Activated naive CD4-positive, alpha-beta T cell treated with Interleukin-2 at 50 U/mL for 16 hours (primary cell): ENCODE data around the gene WDR59.
"Not testable (repeated sequence)": the region's sequence is repeated elsewhere in the genome, so short reads cannot be mapped to it uniquely, and the experiment has no call there.

Experiments used
- DNase-seq: peaks from one replicate; pipeline ENCODE4 v3.0.0-alpha.2; 2020

WDR59 gene

DNA sequence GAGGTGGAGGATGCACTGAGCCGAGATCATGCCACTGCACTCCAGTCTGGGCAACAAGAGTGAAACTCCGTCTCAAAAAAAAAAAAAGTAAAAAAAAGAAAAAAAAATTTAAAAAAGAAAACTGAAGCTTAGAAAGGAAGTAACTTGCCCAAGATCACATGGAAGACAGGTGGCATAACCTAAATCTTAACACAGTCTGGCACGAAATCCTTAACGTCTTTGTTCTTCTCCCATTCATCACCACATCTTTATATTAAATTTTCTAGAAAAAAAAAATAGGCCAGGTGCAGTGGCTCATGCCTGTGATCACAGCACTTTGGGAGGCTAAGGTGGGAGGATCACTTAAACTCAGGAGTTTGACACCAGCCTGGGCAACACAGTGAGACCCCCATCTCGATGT lies 9.3 kb downstream of the WDR59 start:
- DNase-seq: no peak

GRCh38 chr16:74973304-74973703 lies 11.6 kb downstream of the WDR59 start:
- no peak for DNase-seq

GRCh38 chr16:74954763-74955162 lies 30.2 kb downstream of the WDR59 start:
- DNase-seq: no peak

GRCh38 chr16:74951681-74952080 lies 33.2 kb downstream of the WDR59 start:
- DNase-seq: no peak

DNA sequence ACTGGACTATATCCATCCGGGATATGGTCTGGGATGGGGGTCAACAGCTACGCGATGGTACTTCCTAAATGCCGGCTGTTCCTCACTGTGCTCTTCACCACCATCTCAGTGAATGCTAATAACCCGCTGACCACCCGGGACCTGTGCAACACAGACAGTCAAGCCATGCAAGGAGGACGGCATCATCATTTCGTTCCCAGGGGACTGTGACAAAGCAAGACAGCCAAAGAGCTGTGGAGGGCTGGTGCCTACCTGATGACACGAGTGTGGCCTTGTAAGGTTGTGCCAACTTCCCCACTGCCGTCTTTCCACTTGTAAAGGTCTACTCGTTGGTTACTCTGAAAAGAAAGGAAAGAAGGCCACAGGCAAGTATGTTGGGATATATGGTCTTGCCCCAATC lies 33.7 kb downstream of the WDR59 start:
- DNase-seq: no peak

- DNase-seq: no peak
Measured at GRCh38 chr16:74950511-74950910, 34.4 kb downstream of the WDR59 start.

DNA sequence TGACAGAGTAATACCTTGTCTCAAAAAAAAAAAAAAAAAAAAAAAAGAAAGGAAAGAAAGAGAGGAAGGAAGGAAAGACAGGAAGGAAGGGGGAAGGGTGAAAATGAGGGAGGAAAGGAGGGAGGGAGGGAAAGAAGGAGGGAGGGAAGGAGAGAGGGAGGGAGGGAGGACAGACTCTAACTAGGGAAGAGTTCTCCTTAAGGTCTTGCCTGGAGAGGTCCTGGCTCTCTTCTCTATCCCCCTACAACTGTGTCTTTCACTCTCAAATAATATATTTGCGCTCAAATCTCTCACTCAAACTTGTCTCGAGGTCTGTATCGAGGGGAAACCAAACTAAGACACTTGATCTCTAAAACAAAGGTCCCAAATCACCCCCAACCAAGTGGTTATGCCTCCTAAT lies 35.6 kb downstream of the WDR59 start:
- no peak for DNase-seq

DNA sequence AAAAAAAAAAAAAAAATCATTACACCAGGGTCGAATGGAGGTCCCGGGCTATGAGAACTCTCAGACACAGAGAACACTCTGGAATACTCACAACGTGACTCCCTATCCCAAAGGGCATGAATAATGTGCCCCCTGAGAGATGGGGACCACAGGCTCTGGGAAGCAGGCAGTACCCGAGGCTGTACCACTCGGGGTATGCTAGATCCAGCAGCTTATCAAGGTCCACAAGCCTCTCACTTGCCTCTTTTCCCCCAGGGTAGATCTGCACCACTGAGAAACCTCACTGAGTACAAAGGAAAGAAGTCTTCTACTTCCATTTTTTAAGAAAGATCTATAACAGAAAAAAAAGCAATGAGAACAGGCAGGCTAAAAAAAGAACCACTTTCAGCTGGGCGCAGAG lies 40.5 kb downstream of the WDR59 start:
- no peak for DNase-seq

DNA sequence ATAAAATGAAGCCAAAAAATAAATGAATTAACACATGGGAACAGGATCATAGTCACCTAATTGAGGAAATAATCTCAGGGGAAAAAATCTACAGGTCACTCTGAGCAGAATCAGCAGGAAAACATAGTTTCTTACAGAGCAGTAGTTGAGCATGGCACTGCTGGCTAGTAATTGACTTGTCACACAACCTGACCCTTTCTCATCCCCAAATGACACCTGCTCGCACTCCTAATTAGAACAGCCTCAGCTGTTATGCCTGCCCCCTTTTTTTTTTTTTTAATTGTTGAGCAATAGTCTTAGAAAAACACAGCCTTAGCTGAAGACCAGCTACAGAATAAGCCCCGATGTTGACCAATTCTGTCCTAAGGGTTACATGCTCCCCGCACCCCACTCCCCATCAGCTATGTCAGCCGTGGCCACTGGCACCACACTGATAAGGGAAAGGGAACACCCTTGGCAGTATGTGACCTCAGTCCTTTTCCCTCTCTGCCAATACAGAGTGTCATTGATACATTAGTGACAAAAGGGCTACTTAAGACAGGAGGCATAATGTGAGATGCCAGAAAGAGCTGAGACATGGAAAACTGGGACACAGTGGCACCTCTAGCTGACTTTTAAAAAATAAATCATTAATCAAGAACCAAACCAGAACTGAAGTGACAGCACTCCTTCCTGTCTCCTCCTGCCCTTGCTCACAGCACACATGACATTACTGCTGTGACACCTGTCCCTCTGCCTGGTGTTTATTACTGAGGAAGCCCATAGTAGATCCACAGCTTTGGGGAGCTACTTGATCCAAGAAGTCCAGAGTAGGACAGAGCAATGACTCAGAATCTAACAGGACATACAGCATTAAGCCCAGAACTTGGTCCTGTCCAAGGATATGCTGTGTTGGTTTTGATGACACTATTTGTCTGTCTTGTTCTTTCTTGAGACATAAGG lies 41.7 kb downstream of the WDR59 start:
- no peak for DNase-seq

- no peak for DNase-seq
Measured at GRCh38 chr16:74942566-74942965, 42.4 kb downstream of the WDR59 start.

DNA sequence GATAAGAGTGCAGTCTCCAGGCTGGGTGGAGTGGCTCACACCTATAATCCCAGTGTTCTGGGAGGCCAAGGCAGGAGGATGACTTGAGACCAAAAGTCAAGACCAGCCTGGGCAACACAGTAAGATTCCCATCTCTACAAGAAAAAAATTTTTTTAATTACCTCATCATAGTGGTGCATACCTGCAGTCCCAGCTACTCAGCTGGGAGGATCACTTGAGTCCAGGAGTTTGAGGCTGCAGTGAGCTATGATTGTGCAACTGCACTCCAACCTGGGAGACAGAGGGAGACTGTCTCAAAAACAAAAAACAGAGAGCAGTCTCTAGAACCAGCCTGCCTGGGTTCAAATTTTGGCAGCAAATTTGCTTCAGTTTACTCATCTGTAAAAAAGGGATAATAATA lies 45.2 kb downstream of the WDR59 start:
- DNase-seq: no peak

DNA sequence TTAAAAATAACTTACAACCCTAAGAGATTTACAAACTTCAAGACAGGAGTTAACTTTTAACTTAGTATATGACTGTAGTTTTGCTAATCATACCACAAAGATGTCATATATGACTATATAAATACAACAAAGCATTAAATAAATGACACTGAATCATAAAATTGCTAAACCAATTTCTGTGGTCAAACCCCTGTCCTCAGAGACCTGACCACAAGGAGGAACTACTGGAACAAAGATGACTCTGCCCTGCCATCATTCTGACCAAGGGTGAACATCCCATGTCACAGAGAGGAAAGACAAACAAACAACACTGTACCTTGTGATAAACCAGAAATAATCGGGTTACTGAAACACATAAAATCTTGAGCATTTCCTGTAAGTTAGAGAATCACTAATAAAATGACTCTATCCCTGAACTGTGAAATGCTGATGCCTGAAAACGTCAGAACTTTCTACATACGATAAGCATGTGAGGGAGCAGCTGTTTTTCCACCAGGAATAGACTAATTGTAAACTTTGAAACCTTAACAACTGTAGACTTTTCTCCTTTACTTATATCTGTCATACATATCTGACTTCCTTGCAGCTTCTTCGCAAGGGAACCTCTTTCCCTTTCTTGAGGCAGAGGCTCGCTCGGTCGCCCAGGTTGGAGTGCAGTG lies 47.9 kb downstream of the WDR59 start:
- no peak for DNase-seq

DNA sequence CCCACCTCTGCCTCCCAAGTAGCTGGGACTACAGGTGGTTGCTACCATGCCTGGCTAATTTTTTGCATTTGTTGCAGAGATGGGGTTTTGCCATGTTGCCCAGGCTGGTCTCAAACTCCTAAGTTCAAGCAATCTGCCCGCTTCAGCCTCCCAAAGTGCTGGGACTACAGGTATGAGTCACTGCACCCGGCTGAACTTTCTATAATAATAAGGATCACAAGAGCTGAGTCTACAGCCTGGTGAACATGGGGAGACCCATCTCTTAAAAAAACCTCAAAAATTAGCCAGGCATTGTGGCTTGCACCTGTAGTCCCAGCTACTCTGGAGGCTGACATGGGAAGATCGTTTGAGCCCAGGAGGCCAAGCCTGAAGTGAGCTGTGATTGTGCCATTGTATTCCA lies 53.5 kb downstream of the WDR59 start:
- DNase-seq: no peak

DNA sequence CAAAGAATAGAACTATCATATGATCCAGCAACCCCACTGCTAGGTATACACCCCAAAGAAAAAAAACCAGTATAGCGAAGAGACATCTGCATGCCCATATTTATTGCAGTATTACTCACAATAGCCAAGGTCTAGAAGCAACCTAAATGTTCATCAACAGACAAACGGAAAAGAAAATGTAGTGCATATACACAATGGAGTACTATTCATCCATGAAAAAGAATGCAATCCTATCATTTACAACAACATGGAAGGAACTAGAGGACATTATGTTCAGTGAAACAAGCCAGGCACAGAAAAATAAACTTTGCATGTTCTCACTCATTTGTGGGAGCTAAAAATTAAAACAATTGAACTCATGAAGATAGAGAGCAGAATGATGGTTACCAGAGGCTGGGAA lies 55.3 kb downstream of the WDR59 start:
- DNase-seq: no peak

- no peak for DNase-seq
Measured at GRCh38 chr16:74926805-74927204, 58.1 kb downstream of the WDR59 start.

- DNase-seq: no peak
Measured at GRCh38 chr16:74923766-74924460, 61.0 kb downstream of the WDR59 start.

DNA sequence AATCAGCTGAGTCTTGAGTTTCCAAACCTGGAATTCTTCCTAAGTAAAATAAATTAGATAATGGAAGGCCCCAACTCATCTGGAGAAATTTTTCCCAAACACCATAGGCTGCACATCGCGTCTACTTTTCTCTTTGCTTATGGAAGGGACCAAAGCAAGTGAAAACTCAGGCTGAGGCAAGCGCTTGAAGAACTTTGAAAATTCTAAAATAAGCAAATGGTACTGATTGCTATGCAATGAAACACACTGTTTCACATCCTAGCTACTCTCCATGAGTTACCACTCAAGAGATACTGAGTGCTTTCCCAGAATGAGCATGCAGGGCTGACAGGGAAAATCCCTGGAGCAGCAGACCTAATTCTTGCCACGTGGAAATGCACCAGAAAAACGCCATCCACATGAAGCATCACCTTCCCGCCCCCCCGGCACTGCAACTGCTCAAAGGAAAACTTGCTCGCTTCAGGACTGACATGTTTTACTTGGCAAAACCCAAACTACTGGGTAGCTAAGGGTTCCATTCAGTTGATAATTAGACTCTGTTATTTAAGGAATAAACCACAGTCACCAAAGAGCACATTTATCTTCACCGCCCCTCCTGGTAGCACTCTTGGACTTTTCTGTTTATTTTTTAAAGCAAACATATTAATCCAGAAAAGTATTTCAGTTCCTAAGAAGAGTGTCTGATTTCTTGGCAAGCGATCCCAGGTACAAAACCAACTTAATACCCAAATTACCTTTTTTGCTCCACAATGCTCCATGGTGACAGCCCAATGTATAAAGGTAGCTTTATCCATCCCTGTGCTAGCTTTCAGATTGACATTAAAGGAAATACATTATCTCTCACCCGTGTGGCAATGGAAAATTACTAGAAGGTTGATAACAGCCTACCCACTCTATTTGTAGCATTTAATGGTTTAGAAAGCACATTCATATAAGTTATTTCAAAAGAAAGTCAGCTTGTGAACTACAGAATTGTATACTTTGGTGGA lies 62.5 kb downstream of the WDR59 start:
- DNase-seq: no peak

DNA sequence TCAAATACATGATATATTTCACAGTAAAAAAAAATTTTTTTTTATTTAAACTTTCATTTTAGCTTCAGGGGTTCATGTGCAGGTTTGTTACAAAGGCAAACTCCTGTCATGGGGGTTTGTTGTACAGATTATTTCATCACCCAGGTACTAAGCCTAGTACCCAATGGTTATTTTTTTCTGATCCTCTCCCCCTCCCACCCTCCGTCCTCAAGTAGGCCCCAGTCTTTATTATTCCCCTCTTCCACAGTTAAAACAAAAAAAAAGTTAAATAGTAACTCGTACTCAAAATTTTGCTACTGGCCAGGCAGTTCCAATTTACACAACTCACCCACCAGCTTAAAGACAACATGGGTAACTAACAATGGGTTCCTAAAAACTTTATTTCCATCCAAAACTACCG lies 63.9 kb downstream of the WDR59 start:
- no peak for DNase-seq

DNA sequence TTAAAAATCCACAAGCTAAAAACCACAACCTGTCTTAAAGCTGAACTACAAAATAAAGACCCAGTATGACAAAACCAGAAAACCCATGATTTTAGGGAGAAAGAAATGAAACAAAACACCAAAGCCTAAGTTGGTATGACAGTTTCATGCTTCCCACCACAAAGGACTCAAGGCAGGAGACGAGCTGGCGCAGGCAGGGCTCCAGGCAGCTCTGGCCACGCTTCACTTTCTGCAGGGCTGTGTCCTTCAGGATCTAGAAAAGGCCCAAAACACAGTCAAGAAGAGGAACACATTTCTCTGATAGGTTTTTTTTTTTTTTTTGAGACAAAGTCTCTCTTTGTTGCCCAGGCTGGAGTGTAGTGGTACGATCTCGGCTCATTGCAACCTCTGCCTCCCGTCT lies 75.3 kb downstream of the WDR59 start:
- no peak for DNase-seq

DNA sequence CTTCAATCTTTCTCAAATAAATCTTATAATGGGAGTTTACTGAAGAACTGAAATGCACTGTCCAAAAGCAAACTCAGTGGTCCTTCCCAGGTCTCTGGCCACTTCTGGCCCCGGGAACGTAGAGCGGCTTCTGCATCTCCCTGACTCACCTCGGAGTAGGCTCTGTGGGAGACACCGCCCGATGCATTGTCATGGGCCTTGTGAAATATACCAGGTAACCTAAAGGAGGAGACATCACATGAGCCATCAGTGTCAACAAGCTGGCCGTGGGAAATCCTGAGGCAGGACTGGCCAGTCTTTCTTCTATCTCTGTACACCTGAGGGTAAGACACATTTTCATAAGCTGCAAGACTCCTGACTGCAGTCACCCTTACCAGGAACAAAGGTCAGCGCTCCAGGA lies 76.2 kb downstream of the WDR59 start:
- DNase-seq: not testable (repeated sequence)

DNA sequence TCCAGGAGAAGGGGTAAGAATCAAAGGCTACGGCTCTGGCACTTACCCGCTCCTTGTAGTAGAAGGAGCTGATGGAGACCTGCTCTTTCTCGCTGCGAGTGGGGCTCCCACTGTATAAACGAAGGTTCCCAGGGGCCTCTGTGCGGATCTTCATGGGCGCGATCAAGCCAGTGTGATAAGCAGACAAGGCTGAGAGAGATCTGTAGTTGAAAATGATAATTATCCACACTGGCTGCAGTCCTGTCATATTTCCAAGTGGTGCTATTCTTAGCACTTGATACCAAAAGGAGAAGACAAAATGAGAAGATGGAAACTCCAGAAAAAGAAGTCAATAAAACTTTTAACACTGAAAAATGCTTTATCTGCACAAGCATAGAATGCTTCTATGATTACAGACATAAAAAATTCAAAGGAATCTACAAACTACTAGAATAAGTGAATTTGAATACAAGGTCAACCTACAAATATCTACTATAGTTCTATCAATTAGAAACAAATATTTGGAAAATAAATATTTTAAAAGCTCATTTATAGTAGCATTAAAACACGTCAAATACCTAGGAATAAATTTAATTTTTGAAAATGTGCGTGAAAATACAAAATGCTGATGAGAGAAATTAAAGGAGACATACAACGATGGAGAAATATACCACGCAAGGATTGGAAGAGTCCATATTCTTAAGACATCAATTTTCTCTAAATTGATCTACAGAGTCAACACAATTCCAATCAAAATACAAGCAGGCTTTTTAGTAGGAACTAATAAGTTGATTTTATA lies 80.8 kb downstream of the WDR59 start:
- no peak for DNase-seq

DNA sequence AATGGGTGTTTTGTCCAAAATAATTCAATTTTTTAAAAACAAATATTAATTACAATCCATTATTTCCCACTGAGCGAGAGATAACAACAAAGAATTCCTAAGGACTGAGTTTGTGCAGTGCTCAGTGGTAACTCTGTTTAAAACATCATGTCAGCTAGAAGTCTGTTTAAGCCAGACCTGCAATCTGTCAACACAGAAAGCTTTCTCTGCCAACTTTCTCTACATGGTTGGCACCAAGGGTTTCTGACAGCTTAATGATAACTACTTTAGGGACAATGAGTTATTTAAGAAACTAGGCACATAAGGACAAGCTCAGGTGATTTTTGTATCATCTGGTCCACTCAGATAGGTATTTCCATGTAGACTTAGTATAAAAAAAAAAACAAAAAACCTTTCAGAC lies 81.8 kb downstream of the WDR59 start:
- no peak for DNase-seq
